DOHH2 (cell line): ENCODE results near the gene A4GALT.

Source experiments
- EZH2phosphoT487 ChIP-seq: fragments of 200-600 bp; sonication (generic); IDR thresholded peaks from 2 replicates; pipeline ENCODE4 v1.6.1; 2017; ENCODE audit warnings: borderline replicate concordance, mild to moderate bottlenecking, antibody characterized with exemption, low read length, moderate library complexity, mixed read lengths
- TF ChIP-seq, protein P1 (sequence below): fragments of 200-600 bp; sonication (generic); IDR thresholded peaks from one replicate; pipeline ENCODE4 v1.5.1; 2014; ENCODE audit warnings: antibody characterized with exemption, mild to moderate bottlenecking, low read depth, low read length; ENCODE audit not compliant: poor library complexity, severe bottlenecking

DNA sequence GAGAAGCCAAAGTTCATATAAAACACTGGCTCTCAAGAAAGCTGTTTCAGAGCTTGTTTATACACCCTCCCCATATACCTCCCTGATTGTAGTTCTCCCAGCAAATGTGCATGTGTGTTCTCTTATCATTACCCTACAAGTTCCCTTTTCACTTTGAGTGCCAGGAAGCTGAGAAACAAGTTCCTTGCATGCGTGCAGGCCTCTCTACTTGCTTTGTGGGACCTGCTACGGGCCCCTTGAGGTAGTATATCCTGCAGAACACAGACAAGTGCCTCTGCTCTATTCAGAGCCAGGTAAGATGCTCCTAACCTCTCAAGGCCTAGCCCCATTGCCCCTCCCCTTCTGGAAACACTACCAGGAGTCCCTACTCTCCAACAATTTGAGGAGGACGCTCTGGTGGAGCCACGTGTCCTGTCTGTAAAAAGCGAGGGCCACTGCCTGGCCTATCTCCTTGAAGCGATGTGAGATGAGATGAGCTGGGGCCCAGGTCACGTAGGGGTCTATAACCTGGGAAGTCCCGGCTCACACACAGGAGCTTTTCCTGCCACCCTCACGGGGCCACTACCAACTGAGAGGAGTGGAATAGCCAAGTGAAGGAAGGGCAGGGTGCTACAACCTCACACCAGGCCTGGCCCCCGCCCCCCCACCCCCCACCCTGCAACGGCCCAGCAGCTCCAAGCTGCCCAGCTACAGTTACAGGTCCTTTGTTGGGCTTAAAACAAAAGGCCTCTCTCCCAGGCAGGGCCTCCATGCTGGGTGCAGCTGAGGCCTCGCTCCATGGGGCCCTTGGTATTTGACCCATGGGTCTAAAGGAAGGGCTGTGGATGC is 77.7 kb downstream of the A4GALT start:
- TF ChIP-seq, protein P1, sequence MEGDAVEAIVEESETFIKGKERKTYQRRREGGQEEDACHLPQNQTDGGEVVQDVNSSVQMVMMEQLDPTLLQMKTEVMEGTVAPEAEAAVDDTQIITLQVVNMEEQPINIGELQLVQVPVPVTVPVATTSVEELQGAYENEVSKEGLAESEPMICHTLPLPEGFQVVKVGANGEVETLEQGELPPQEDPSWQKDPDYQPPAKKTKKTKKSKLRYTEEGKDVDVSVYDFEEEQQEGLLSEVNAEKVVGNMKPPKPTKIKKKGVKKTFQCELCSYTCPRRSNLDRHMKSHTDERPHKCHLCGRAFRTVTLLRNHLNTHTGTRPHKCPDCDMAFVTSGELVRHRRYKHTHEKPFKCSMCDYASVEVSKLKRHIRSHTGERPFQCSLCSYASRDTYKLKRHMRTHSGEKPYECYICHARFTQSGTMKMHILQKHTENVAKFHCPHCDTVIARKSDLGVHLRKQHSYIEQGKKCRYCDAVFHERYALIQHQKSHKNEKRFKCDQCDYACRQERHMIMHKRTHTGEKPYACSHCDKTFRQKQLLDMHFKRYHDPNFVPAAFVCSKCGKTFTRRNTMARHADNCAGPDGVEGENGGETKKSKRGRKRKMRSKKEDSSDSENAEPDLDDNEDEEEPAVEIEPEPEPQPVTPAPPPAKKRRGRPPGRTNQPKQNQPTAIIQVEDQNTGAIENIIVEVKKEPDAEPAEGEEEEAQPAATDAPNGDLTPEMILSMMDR = no peak
- no peak for TF ChIP-seq EZH2phosphoT487
